ENCODE measurements around the gene WDR18. TPM values are rescaled to one million over a fixed set of nuclear protein-coding genes. Genes with fewer than 3 reads are reported as not detected.
A peak's percentile ranks its signal among the peaks of the same experiment; 100 is the strongest.

The WDR18 gene
- total RNA-seq, 1 donor from 2014 or later: 38.6 TPM

DNA sequence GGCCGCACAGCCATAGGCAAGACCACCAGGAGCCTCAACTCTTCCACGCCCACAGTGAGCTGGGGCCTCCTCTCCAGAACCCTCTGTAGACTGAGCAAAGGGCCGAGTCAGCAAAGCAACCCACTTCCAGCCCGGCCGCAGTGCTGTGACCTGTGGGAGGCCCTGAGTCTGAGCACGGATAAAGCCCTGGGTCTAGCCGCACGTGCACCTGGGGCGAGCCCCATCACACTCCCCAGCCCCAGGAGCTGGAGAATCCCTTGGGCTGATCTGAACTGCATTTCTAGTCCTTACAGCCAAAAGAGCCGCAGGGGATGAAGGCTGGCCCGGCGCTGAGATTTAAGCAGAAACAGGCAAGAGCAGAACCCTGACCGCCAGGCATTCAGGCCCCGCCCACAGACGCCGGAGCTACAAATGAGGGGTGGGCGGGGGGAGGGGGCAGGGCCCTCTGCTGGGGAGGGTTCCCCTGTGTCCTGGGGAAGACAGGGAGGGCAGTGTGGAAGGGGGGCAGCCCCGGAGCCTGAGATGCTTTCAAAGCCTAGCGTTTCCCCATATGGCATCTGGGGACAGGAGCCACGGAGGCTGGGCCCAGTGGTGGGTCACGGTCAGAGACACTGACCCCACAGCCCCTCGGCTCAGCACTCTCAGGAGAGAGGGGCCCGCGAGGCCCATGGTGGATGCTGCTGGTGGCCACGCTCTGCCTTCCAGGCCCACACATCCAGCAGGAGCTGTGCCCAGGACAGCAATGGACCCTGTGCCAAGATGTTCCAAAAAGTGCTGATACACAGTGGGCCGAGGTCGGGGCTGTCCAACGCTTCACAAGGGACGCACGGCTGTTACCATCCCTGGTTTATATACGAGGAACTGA, 31.9 kb downstream of the WDR18 start:
- H4K20me1 ChIP-seq (ENCODE audit: low read depth): peaks cover 67% of the 10 kb centered on the region
- peaks cover 4% of the 10 kb centered on the region for H3F3A ChIP-seq (ENCODE audit: low read depth)
- no peaks in the 10 kb centered on the region for H3K9me3 ChIP-seq (ENCODE audit: low read depth)
- peak overlapping the region; percentile 46 for H3K4me3 Mint-ChIP-seq
- H3K36me3 ChIP-seq: no peaks in the 10 kb centered on the region
- H3K9ac ChIP-seq: peak overlapping the region; percentile 19
- peaks cover 21% of the 10 kb centered on the region for H3K4me1 ChIP-seq
- no peaks in the 10 kb centered on the region for H3K27me3 ChIP-seq
- H3K9me3 Mint-ChIP-seq: no peaks in the 10 kb centered on the region
- H3K27me3 Mint-ChIP-seq (ENCODE audit: insufficient read depth, low read depth): no peaks in the 10 kb centered on the region
- peak overlapping the region; percentile 55 for H3K4me2 ChIP-seq
- H3K27ac ChIP-seq: no peak overlapping the region
- TF ChIP-seq CTCF (IDR thresholded peaks at IDR 0.05): no peak
- peaks cover 33% of the 10 kb centered on the region for H3K4me1 Mint-ChIP-seq
- no peak overlapping the region for H2AFZ ChIP-seq (replicated peaks)
- no peak overlapping the region for H3K27ac Mint-ChIP-seq
- H3K79me2 ChIP-seq (ENCODE audit: low read depth): peaks cover 67% of the 10 kb centered on the region
- DNase-seq (ENCODE audit: low spot score): peak; percentile 42
- H3K4me3 ChIP-seq: no peak overlapping the region
- no peaks in the 10 kb centered on the region for H3K36me3 Mint-ChIP-seq

- peaks cover 8% of the 10 kb centered on the region for H3F3A ChIP-seq (ENCODE audit: low read depth)
- peaks cover 21% of the 10 kb centered on the region for H3K4me1 ChIP-seq
- peaks cover 6% of the 10 kb centered on the region for H3K27me3 Mint-ChIP-seq (ENCODE audit: insufficient read depth, low read depth)
- H3K79me2 ChIP-seq (ENCODE audit: low read depth): peaks cover 67% of the 10 kb centered on the region
- no peak overlapping the region for H2AFZ ChIP-seq (replicated peaks)
- H3K9me3 ChIP-seq (ENCODE audit: low read depth): no peaks in the 10 kb centered on the region
- no peak overlapping the region for H3K27ac ChIP-seq
- H3K9ac ChIP-seq: peak overlapping the region; percentile 19
- TF ChIP-seq CTCF (IDR thresholded peaks at IDR 0.05): no peak
- no peak for TF ChIP-seq EZH2phosphoT487 (IDR thresholded peaks at IDR 0.05)
- TF ChIP-seq EZH2 (IDR thresholded peaks at IDR 0.05): no peak
- H3K4me3 ChIP-seq: no peak overlapping the region
- H3K9me3 Mint-ChIP-seq: no peaks in the 10 kb centered on the region
- H3K36me3 Mint-ChIP-seq: no peaks in the 10 kb centered on the region
- H3K27me3 ChIP-seq: no peaks in the 10 kb centered on the region
- peak overlapping the region; percentile 53 for H3K27ac Mint-ChIP-seq
- peaks cover 39% of the 10 kb centered on the region for H3K4me1 Mint-ChIP-seq
- peak overlapping the region; percentile 27 for H3K4me3 Mint-ChIP-seq
- H4K20me1 ChIP-seq (ENCODE audit: low read depth): peaks cover 67% of the 10 kb centered on the region
- peak overlapping the region; percentile 55 for H3K4me2 ChIP-seq
- no peak for DNase-seq (ENCODE audit: low spot score)
- no peaks in the 10 kb centered on the region for H3K36me3 ChIP-seq
Observed at GRCh38 chr19:1016647-1017114, 32.5 kb downstream of the WDR18 start.

DNA sequence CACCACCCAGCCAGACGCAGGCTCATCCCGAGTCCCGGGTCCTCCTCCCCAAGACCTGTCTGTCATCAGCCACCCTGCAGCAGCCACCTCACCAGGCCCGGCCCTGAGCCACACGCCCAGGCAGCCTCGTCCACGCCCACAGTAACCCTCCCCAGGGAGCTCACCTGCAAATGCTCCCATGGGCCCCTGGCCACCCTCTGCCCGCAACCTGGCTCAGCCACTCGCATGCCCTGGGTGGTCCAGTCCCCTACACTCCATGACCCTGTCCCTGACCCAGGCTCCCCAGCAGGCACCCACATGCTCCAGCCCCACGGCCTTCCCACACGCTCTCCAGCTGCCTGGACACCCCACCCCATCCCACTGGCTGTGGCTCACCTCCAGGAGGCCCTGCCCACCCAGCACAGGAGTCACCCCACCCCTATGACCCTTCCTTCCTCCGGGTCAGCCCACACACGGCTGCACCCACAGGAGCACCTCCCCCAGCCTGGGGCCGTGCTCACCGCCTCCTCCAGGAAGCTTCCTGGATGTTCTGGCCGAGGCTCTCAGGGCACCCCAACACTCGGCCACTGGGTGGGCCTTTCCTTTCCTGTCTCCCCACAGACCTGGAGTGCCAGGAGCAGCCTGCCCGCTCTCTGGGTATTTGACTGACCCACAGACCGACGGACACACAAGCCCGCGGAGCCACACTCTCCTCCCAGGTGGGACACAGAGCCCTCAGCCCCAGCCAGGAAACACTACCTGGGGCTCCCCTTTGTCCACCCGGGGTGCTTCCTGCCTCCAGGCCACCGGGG, 33.2 kb downstream of the WDR18 start:
- H3K27ac ChIP-seq: no peak overlapping the region
- H3K36me3 ChIP-seq: no peaks in the 10 kb centered on the region
- H3K4me3 Mint-ChIP-seq: peak overlapping the region; percentile 58
- TF ChIP-seq EZH2phosphoT487 (IDR thresholded peaks at IDR 0.05) (no peak), EZH2 (IDR thresholded peaks at IDR 0.05) (no peak), CTCF (IDR thresholded peaks at IDR 0.05) (no peak)
- H3K9me3 Mint-ChIP-seq: no peaks in the 10 kb centered on the region
- H3K4me3 ChIP-seq: no peak overlapping the region
- H3K27me3 ChIP-seq: no peaks in the 10 kb centered on the region
- no peak overlapping the region for H2AFZ ChIP-seq (replicated peaks)
- H3K4me2 ChIP-seq: no peak overlapping the region
- peaks cover 15% of the 10 kb centered on the region for H3F3A ChIP-seq (ENCODE audit: low read depth)
- peaks cover 8% of the 10 kb centered on the region for H3K27me3 Mint-ChIP-seq (ENCODE audit: insufficient read depth, low read depth)
- DNase-seq (ENCODE audit: low spot score): no peak
- H3K79me2 ChIP-seq (ENCODE audit: low read depth): peaks cover 67% of the 10 kb centered on the region
- H3K4me1 ChIP-seq: peaks cover 21% of the 10 kb centered on the region
- peak overlapping the region; percentile 53 for H3K27ac Mint-ChIP-seq
- H4K20me1 ChIP-seq (ENCODE audit: low read depth): peaks cover 67% of the 10 kb centered on the region
- peaks cover 39% of the 10 kb centered on the region for H3K4me1 Mint-ChIP-seq
- no peaks in the 10 kb centered on the region for H3K9me3 ChIP-seq (ENCODE audit: low read depth)
- H3K36me3 Mint-ChIP-seq: no peaks in the 10 kb centered on the region
- no peak overlapping the region for H3K9ac ChIP-seq

All from neural progenitor cell (in vitro differentiated cells).